ENCODE measurements around the gene SMARCB1. TPM values are rescaled to one million over a fixed set of nuclear protein-coding genes. Genes with fewer than 3 reads are reported as not detected.

SMARCB1 gene
- total RNA-seq, 1 experiment from 2014 or later: 172 TPM

DNA sequence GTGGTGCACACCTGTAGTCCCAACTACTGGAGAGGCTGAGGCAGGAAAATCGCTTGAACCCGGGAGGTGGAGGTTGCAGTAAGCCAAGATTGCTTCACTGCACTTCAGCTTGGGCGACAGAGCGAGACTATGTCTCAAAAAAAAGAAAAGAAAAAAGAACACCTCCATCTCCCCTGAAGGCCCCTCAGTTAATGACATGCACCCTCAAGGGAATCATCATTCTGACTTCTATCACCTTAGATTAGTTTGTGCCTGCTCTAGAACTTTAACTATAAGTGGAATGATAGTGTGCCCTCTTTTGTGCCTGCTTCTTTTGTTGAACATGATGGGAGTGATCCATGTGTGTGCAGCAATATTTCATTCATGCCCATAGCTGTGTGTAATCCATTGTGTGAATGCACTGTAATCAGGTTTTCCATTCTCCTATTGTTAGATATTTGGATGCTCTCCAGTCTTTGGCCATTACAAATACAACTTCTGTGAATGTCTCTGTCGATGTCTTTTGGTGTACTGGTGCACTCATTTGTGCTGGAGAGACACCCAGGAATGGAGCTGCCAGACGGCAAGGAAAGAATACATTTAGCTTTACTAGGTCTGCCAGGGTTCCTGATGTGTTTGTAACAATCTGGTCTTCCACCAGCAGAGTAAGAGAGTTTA, 31.7 kb upstream of the SMARCB1 start:
- CTCF ChIA-PET: no interaction called here
- POLR2A ChIA-PET (ENCODE audit: low non-redundant PET): no interaction called here
- H3K36me3 ChIP-seq (ENCODE audit: insufficient read depth, low read length, poor library complexity, severe bottlenecking): no peaks in the 10 kb centered on the region
- H3K4me1 ChIP-seq (ENCODE audit: insufficient read depth, low read length, poor library complexity, severe bottlenecking): no peaks in the 10 kb centered on the region
- intact Hi-C loops (cut with micrococcal nuclease; ENCODE audit: unreplicated experiment): no loop called here
- TF ChIP-seq, protein P1, sequence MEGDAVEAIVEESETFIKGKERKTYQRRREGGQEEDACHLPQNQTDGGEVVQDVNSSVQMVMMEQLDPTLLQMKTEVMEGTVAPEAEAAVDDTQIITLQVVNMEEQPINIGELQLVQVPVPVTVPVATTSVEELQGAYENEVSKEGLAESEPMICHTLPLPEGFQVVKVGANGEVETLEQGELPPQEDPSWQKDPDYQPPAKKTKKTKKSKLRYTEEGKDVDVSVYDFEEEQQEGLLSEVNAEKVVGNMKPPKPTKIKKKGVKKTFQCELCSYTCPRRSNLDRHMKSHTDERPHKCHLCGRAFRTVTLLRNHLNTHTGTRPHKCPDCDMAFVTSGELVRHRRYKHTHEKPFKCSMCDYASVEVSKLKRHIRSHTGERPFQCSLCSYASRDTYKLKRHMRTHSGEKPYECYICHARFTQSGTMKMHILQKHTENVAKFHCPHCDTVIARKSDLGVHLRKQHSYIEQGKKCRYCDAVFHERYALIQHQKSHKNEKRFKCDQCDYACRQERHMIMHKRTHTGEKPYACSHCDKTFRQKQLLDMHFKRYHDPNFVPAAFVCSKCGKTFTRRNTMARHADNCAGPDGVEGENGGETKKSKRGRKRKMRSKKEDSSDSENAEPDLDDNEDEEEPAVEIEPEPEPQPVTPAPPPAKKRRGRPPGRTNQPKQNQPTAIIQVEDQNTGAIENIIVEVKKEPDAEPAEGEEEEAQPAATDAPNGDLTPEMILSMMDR (conservative IDR thresholded peaks at IDR 0.05; ENCODE audit: low read depth, low read length): no peak
- no peak for TF ChIP-seq EZH2 (IDR thresholded peaks at IDR 0.05; ENCODE audit: borderline replicate concordance, low read depth, low read length, poor library complexity, severe bottlenecking)
- H3K27ac ChIP-seq (ENCODE audit: low read depth, low read length, poor library complexity, severe bottlenecking): no peak overlapping the region
- no peak for DNase-seq (ENCODE audit: low spot score)
- BruUV-seq (replicated peaks): no TSS peak
- H3K9me3 ChIP-seq (ENCODE audit: low read depth, low read length, poor library complexity, severe bottlenecking): no peaks in the 10 kb centered on the region
- no peak overlapping the region for H3K4me3 ChIP-seq (ENCODE audit: low read depth, low read length, poor library complexity, severe bottlenecking)
- no peaks in the 10 kb centered on the region for H3K27me3 ChIP-seq (replicated peaks; ENCODE audit: insufficient read depth, low read depth, low read length, poor library complexity)

DNA sequence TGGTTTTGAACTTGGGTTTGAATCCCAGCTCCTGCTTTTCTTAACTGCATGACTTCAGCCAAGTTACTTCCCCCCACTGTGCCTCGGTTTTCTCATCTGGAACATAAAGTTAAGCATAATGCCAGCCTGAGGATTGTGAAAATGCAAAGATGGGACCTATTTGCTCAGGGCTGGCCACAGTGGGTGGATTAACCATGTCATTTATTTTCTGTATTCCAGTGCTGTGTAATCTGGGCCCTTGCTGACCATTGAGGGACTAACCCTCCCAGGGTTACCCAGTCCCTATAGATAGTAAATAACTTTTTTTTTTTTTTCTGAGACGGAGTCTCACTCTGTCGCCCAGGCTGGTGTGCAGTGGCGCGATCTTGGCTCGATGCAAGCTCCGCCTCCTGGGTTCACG, 31.1 kb upstream of the SMARCB1 start:
- no peaks in the 10 kb centered on the region for H3K27me3 ChIP-seq (replicated peaks; ENCODE audit: insufficient read depth, low read depth, low read length, poor library complexity)
- POLR2A ChIA-PET (ENCODE audit: low non-redundant PET): no interaction called here
- no peaks in the 10 kb centered on the region for H3K4me1 ChIP-seq (ENCODE audit: insufficient read depth, low read length, poor library complexity, severe bottlenecking)
- DNase-seq (ENCODE audit: low spot score): no peak
- no peak overlapping the region for H3K4me3 ChIP-seq (ENCODE audit: low read depth, low read length, poor library complexity, severe bottlenecking)
- TF ChIP-seq EZH2 (IDR thresholded peaks at IDR 0.05; ENCODE audit: borderline replicate concordance, low read depth, low read length, poor library complexity, severe bottlenecking): no peak
- TF ChIP-seq, protein P1 (conservative IDR thresholded peaks at IDR 0.05; ENCODE audit: low read depth, low read length): no peak
- H3K27ac ChIP-seq (ENCODE audit: low read depth, low read length, poor library complexity, severe bottlenecking): no peak overlapping the region
- no peaks in the 10 kb centered on the region for H3K9me3 ChIP-seq (ENCODE audit: low read depth, low read length, poor library complexity, severe bottlenecking)
- no TSS peak for BruUV-seq (replicated peaks)
- H3K36me3 ChIP-seq (ENCODE audit: insufficient read depth, low read length, poor library complexity, severe bottlenecking): no peaks in the 10 kb centered on the region
- CTCF ChIA-PET: no interaction called here
- intact Hi-C loops (cut with micrococcal nuclease; ENCODE audit: unreplicated experiment): no loop called here

DNA sequence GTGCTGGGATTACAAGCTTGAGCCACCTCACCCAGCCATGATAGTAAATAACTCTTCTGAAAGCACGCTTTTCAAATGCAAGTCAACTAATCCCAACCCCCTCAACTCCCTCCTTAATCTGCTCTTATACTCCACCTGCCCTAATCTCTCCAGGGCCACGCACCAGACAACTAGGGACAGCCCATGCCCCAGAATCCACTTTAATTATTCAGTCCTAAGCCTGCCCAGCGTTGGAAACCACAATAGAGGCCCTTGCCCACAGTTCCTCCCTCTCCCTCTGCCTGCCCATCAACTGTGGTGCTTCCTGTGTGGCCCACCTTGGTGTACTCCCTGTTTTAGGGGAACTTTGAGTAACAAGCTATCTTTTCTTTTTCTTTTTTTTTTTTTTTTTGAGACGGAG, 29.9 kb upstream of the SMARCB1 start:
- POLR2A ChIA-PET (ENCODE audit: low non-redundant PET): no interaction called here
- CTCF ChIA-PET: no interaction called here
- Histone ChIP-seq H3K36me3 (ENCODE audit: insufficient read depth, low read length, poor library complexity, severe bottlenecking) (no peaks in the 10 kb centered on the region), H3K9me3 (ENCODE audit: low read depth, low read length, poor library complexity, severe bottlenecking) (no peaks in the 10 kb centered on the region), H3K27ac (ENCODE audit: low read depth, low read length, poor library complexity, severe bottlenecking) (no peak overlapping the region), H3K4me3 (ENCODE audit: low read depth, low read length, poor library complexity, severe bottlenecking) (no peak overlapping the region), H3K27me3 (replicated peaks; ENCODE audit: insufficient read depth, low read depth, low read length, poor library complexity) (no peaks in the 10 kb centered on the region), H3K4me1 (ENCODE audit: insufficient read depth, low read length, poor library complexity, severe bottlenecking) (no peaks in the 10 kb centered on the region)
- TF ChIP-seq, protein P1 (conservative IDR thresholded peaks at IDR 0.05; ENCODE audit: low read depth, low read length): no peak
- no peak for TF ChIP-seq EZH2 (IDR thresholded peaks at IDR 0.05; ENCODE audit: borderline replicate concordance, low read depth, low read length, poor library complexity, severe bottlenecking)
- DNase-seq (ENCODE audit: low spot score): no peak
- no TSS peak for BruUV-seq (replicated peaks)
- intact Hi-C loops (cut with micrococcal nuclease; ENCODE audit: unreplicated experiment): no loop called here
